AG10803 (cell line): ENCODE results near the gene RANBP17.
"Not testable (repeated sequence)": the region's sequence is repeated elsewhere in the genome, so short reads cannot be mapped to it uniquely, and the experiment has no call there.

Experiments
- DNase-seq: peaks from one replicate; pipeline ENCODE4 v3.0.0; 2010; ENCODE audit warnings: low read depth
- H3K4me3 ChIP-seq: 2 replicates; pipeline ENCODE4 v1.5.1; 2011; ENCODE audit warnings: mild to moderate bottlenecking, low read length, control low read depth
- CTCF ChIP-seq: conservative IDR thresholded peaks from 2 replicates; pipeline ENCODE4 v1.5.1; 2011; ENCODE audit warnings: mild to moderate bottlenecking, low read length, control low read depth, inconsistent platforms

RANBP17 gene

GRCh38 chr5:170832241-170832640 is 29.6 kb upstream of the RANBP17 start:
- TF ChIP-seq CTCF = no peak
- no peak for DNase-seq
- H3K4me3 ChIP-seq = no peak overlapping the region

GRCh38 chr5:170833981-170834380 is 27.8 kb upstream of the RANBP17 start:
- DNase-seq = not testable (repeated sequence)

GRCh38 chr5:170836226-170836625 is 25.6 kb upstream of the RANBP17 start:
- no peak for DNase-seq
- no peak for TF ChIP-seq CTCF

More at GRCh38 chr5:170833981-170834380, 27.8 kb upstream of the RANBP17 start:
- H3K4me3 ChIP-seq = not testable (repeated sequence)

GRCh38 chr5:170843870-170844269 is 17.9 kb upstream of the RANBP17 start:
- no peak for TF ChIP-seq CTCF
- no peak for DNase-seq
- no peak overlapping the region for H3K4me3 ChIP-seq

More at GRCh38 chr5:170836226-170836625, 25.6 kb upstream of the RANBP17 start:
- H3K4me3 ChIP-seq = no peak overlapping the region

- no peak for DNase-seq
- H3K4me3 ChIP-seq = no peak overlapping the region
- TF ChIP-seq CTCF = no peak
Observed at GRCh38 chr5:170844651-170845050, 17.2 kb upstream of the RANBP17 start.

GRCh38 chr5:170846416-170846815 is 15.4 kb upstream of the RANBP17 start:
- H3K4me3 ChIP-seq = no peak overlapping the region
- DNase-seq = no peak
- no peak for TF ChIP-seq CTCF

- no peak for DNase-seq
Observed at GRCh38 chr5:170846846-170847245, 15.0 kb upstream of the RANBP17 start.

More at GRCh38 chr5:170846846-170847245, 15.0 kb upstream of the RANBP17 start:
- TF ChIP-seq CTCF = no peak
- H3K4me3 ChIP-seq = no peak overlapping the region
